Measurements from ENCODE around the gene APBB2.

APBB2 gene

DNA sequence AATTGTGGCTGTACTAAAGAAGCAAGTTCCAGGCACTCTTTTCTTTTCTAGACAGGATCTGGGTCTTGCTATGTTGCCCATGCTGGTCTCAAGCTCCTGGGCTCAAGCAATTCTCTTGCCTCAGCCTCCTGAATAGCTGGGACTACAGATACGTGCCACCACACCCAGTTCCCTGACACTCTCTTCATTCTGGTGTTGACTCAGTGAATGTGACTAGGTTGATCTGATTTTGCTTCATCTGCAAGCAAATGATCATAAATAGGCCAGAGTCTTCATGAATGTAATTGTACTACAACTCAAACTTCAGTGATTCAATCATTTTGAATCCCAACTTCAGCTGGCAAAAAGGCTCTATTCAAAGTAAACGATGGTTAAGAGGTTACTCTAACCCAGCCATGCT, 78.5 kb downstream of the APBB2 start:
- DNase-seq (ENCODE audit: low spot score) = no peak

GRCh38 chr4:41134581-41134980, 79.8 kb downstream of the APBB2 start:
- no peak for DNase-seq (ENCODE audit: low spot score)

DNA sequence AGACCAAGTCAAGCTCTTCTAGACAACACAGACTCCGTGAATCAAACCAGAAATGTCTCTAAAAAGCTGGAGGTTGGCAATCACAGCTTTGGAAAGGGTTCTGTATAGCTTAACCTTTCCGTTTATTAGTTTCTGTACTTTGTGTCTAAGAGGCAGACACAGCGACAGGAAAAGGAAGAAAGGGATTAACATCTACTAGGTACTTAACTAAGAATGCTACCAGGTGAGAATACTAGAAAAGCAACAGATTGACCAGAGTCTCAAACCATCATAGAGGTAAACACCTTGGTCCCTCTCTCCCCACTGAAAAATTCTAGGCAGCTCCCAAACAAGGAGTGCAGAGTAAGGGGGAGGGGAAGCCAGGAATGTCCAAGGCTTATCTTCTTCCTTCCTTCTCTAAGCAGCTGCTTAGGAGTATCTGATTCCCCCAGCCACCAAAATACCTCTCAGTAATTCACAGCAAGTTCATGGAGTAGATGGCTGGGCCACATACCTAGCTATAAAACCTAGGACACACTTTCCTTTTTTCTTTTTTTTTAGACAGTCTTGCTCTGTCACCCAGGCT, 80.8 kb downstream of the APBB2 start:
- no peak for DNase-seq (ENCODE audit: low spot score)

DNA sequence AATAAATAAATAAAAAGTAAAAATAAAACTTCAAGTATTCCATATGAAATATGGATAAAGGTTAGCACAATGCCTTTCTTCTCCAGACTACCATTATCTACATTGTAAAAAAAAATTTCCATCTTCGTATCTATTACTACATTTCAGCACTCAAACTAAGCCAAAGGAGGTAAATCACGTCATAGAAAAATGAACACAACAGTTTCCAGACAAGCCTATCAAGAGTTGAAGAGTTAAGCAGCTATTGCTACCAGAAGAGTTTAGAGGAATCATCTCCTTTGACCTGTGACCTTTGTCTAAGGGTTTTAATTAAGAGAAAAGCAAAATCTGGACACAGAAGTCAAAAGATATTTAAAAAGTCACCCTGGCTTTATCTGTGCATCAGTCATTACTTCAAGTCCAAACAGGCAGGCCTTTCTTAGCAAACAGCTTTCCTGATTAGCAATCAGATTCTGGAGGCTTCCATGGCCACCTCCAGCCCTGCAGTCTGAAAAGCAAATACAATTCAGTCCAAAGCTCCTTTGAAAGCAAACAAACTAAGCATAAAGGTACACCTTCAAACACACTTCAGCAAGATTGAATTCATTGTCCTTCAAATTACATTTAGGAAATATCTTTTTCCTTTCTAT, 82.2 kb downstream of the APBB2 start:
- no peak for DNase-seq (ENCODE audit: low spot score)

DNA sequence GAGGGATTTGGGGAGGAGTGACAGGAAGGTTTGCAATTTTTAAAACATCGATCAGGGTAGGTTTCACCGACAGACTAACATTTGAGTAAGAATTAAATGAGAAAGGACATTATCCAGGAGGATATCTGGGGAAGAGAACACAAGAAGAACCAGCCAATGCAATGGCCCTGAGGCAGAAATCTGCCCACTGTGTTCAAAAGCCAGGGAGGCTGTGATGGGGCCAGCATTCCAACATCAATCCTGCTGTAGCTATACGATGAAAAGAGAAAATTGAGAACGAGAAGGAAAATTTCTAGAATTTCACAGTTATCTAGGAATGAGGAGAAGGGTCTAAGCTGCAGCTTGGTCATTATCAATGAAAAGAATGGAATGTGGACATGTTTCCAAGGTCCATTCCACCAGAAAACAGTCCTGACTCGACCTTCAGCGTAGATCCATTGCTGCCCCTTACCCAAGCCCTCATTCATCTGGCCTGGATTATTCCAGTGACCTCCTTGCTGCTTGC, 84.4 kb downstream of the APBB2 start:
- DNase-seq (ENCODE audit: low spot score) = no peak

- DNase-seq (ENCODE audit: low spot score) = no peak
These were observed 85.1 kb downstream of the APBB2 start for GRCh38 chr4:41129128-41129754.

DNA sequence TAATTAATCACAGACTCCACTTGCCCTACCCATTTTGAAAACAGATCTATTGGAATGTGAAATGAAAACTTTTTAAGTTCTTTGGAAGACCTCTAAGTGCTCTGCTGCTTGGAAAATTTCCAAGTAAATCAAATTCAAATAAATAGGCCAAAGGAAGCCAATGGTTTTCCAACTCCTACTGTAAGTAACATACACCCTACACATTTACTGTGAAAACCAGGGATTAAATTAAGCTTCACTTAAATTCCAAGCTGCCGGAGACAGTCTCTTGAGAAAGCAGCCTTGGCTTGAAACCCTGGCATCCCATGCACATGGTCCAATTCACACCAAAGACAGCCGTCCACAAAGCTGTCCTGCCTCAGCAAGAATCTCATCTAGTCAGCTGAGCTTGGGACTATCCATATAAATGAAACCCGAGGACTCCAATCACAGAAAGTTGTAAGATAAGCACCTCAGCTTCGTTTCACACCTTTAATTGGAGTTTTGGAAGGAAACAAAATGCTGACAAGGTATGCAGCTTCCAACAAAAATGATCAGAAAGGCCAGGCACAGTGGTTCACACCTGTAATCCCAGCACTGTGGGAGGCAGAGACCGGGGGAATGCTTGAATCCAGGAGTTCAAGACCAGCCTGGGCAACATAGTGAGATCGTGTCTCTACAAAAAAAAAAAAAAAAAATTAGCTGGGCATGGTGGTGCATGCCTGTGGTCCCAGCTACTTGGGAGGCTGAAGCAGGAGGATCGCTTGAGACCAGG, 88.6 kb downstream of the APBB2 start:
- DNase-seq (ENCODE audit: low spot score) = no peak

DNA sequence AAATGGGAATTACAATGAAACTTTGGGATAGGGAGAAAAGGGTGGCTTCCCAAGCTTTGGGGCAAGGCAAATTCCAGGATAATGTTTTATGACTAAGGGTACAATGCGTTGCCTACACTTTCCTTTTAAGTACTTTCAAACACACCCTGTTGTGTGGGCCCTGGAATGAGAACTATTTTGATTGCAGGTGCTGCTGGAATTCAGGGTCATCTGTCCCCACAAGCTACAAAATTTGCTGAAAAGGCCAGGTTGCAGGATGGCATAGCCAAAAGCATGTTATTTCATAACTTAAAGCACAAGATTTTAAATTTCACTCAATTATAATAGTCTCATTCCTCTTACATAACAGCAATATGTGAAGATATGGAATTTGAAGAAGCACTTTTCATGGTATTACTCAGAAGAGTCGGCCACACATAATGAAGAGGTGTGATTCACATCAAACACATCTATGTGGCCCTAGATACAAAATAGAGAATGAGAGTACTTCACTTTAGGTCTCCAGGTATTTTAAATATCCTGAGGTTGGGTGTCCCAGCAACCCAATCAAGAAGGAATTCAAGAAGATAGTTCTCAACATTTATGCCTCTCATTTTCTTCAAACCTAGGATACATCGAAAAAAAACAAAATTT, 89.3 kb downstream of the APBB2 start:
- DNase-seq (ENCODE audit: low spot score) = no peak

- DNase-seq (ENCODE audit: low spot score) = no peak
These were observed 91.6 kb downstream of the APBB2 start for GRCh38 chr4:41122775-41123174.

- DNase-seq (ENCODE audit: low spot score) = no peak
These were observed 92.0 kb downstream of the APBB2 start for GRCh38 chr4:41122309-41122708.

GRCh38 chr4:41121906-41122305, 92.4 kb downstream of the APBB2 start:
- no peak for DNase-seq (ENCODE audit: low spot score)

DNA sequence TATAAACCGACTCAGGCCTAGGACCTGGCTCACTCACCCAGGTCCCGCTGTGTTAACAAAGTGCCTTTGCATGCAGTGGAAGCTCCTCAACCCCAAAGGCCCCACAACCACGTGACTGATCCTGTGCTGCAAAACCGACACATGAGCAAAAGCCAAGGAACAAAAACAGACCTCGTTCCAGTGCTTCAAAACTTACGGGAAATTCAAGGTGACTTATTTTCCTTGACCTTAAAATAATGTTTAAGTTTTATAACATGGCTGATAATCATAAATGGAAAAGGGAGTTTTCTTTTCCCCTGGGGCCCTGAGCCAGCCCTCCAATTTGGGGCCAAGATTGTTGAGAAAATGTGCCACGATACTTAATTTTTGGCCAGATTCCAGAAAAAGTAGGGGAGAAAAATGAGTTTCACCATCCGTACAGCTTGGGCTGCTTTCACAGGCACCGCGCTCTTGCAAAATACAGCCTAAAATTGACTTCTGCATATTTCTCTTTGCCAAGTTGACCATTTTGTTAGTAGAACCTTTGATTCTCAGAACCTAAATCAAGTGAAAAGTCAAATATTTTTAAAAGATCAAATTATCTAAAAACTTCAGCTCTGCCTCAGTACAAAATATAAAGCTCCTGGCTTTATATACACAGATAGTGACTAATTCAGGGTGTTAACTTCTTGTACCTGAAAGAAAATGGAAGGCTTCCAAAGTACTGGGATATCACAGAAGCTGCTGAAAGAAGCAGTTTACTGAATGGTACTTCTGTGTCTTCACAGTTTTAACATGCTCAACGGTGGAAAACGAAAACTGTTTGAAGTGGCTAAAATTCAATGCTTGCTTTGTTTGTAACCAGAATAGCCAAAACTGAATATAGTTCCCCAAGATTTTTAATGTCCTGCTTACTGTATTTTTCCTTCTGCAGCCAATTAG, 93.8 kb downstream of the APBB2 start:
- DNase-seq (ENCODE audit: low spot score) = peak; percentile 74

- DNase-seq (ENCODE audit: low spot score) = no peak
These were observed 94.5 kb downstream of the APBB2 start for GRCh38 chr4:41119867-41120295.

DNA sequence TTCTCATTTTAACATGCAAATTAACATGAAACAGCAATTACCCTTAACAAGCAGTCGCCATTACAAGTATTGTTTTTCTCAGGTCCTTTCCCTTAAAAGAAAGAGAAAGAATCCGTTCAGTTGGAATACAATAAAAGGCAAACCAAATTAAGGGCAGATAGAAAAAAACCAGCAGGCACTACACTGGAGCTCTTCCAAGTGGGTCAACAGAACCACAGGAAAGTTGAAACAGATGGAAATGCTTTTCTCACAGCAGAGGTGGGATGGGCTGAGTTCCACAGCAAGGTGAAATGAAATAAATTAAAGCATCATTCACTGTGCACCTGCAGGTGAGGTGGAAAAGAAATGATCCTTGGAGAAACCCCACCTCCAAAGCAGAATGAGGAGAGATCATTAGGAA, 102.6 kb downstream of the APBB2 start:
- no peak for DNase-seq (ENCODE audit: low spot score)

- DNase-seq (ENCODE audit: low spot score) = no peak
These were observed 104.3 kb downstream of the APBB2 start for GRCh38 chr4:41110050-41110449.

GRCh38 chr4:41108481-41108880, 105.9 kb downstream of the APBB2 start:
- no peak for DNase-seq (ENCODE audit: low spot score)

DNA sequence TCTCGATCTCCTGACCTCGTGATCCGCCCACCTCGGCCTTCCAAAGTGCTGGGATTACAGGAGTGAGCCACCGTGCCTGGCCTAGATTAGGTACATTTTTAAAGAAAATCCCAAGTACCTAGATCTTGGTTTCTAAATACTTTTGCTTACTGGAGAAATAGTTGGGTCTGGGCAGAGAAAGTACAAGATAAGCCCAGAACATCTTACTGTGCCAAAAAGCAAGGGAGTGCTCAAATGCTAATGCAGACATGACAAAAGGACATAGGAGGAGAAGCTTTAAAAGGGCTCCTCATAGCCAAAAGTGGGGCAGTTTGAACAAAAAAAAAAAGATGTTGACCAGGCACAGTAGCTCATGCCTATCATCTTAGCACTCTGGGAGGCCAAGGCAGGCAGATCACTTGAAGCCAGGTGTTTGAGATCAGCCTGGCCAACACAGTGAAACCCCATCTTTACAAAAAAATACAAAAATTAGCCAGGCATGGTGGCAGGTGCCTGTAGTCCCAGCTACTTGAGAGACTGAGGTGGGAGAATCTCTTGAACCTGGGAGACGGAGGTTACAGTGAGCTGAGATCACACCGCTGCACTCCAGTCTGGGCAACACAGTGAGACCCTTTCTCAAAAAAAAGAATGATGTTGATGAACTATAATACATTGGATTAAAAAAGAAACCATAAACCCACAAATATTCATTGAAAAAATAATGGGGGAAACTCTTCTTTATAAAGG, 107.5 kb downstream of the APBB2 start:
- no peak for DNase-seq (ENCODE audit: low spot score)

DNA sequence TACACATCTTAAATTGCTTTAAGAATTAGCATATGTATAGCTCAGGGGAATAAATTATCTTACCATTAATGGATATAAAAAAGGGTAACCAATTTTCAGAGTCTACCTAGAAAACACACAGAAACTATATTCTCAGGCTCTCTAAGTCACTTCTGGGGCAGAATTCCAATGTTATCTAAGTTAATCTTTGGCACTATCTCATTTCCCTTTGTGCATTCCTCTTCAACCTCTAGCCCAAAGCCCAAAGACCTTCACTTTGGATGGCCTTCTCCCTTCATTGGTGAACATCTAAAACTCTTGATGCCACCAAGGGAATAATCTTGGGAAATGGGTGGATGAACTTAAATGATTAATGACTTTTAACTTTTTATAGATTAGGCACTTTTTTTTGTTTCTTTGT, 108.3 kb downstream of the APBB2 start:
- no peak for DNase-seq (ENCODE audit: low spot score)

- no peak for DNase-seq (ENCODE audit: low spot score)
These were observed 110.2 kb downstream of the APBB2 start for GRCh38 chr4:41104155-41104554.

- no peak for DNase-seq (ENCODE audit: low spot score)
These were observed 110.7 kb downstream of the APBB2 start for GRCh38 chr4:41103657-41104056.
